HFFc6 (cell line): ENCODE data around the gene ST3GAL3. TPM values are rescaled to one million over a fixed set of nuclear protein-coding genes. Genes with fewer than 3 reads are reported as not detected.

ENCODE experiments used
- DNase-seq: peaks from one replicate; pipeline ENCODE4 v3.0.0-alpha.2; 2018
- H3K27ac Mint-ChIP-seq: 2 replicates; pipeline ENCODE4 v1.8.0; 2020; ENCODE audit warnings: mild to moderate bottlenecking, mixed read lengths
- H3K27me3 Mint-ChIP-seq: 2 replicates; pipeline ENCODE4 v1.8.0; 2021; ENCODE audit warnings: mild to moderate bottlenecking, moderate library complexity, mixed read lengths; ENCODE audit not compliant: insufficient read depth
- H3K36me3 Mint-ChIP-seq: 2 replicates; pipeline ENCODE4 v1.8.0; 2021; ENCODE audit warnings: low read depth, mixed read lengths
- H3K4me1 Mint-ChIP-seq: 2 replicates; pipeline ENCODE4 v1.8.0; 2020; ENCODE audit warnings: low read depth, mixed read lengths
- H3K4me3 Mint-ChIP-seq: 2 replicates; pipeline ENCODE4 v1.8.0; 2020; ENCODE audit warnings: mild to moderate bottlenecking, moderate library complexity, mixed read lengths
- H3K9me3 Mint-ChIP-seq: 2 replicates; pipeline ENCODE4 v1.8.0; 2020; ENCODE audit warnings: mild to moderate bottlenecking, mixed read lengths
- total RNA-seq, 6 experiments: library from RNA; stranded (reverse); fragmentation: NEBNext Ultra II Directional; extraction: Animal tissue kit (Norgen Biotek cat#: 25700); gene quantifications; 2 replicates in 1 of 6; 3 replicates in 5 of 6; pipeline ENCODE4 v1.2.3, GENCODE V29; 2021
- TF ChIP-seq, protein P1 (sequence below): fragments of 200-600 bp; sonication (generic); IDR thresholded peaks from 2 replicates; pipeline ENCODE4 v1.5.0; 2021; ENCODE audit warnings: antibody characterized with exemption, mild to moderate bottlenecking

Gene ST3GAL3
- total RNA-seq, 6 experiments from 2014 or later = 15.2 to 22.3 (median 18.0) TPM

DNA sequence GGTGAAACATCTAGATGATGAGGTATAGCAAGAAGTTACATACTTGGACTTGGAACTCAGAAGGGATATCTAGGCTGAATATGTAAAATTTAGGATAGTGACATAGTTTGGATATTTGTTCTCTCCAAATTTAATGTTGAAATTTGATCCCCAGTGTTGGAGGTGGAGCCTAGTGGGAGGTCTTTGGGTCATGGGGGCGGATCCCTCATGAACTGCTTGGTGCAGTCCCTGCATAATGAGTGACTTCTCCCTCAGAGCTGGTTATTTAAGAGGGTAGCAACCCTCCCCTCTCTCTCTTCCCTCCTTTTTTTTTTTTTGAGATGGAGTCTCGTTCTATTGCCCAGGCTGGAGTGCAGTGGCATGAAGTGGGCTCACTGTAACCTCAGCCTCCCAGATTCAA is 15.5 kb downstream of the ST3GAL3 start:
- TF ChIP-seq, protein P1, sequence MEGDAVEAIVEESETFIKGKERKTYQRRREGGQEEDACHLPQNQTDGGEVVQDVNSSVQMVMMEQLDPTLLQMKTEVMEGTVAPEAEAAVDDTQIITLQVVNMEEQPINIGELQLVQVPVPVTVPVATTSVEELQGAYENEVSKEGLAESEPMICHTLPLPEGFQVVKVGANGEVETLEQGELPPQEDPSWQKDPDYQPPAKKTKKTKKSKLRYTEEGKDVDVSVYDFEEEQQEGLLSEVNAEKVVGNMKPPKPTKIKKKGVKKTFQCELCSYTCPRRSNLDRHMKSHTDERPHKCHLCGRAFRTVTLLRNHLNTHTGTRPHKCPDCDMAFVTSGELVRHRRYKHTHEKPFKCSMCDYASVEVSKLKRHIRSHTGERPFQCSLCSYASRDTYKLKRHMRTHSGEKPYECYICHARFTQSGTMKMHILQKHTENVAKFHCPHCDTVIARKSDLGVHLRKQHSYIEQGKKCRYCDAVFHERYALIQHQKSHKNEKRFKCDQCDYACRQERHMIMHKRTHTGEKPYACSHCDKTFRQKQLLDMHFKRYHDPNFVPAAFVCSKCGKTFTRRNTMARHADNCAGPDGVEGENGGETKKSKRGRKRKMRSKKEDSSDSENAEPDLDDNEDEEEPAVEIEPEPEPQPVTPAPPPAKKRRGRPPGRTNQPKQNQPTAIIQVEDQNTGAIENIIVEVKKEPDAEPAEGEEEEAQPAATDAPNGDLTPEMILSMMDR = no peak
- Mint-ChIP-seq H3K27ac (no peak overlapping the region), H3K4me1 (peaks cover 43% of the 10 kb centered on the region), H3K9me3 (no peaks in the 10 kb centered on the region), H3K4me3 (no peak overlapping the region), H3K27me3 (no peaks in the 10 kb centered on the region; the same call in 1 of the 2 replicates), H3K36me3 (peaks cover 12% of the 10 kb centered on the region)
- no peak for DNase-seq

DNA sequence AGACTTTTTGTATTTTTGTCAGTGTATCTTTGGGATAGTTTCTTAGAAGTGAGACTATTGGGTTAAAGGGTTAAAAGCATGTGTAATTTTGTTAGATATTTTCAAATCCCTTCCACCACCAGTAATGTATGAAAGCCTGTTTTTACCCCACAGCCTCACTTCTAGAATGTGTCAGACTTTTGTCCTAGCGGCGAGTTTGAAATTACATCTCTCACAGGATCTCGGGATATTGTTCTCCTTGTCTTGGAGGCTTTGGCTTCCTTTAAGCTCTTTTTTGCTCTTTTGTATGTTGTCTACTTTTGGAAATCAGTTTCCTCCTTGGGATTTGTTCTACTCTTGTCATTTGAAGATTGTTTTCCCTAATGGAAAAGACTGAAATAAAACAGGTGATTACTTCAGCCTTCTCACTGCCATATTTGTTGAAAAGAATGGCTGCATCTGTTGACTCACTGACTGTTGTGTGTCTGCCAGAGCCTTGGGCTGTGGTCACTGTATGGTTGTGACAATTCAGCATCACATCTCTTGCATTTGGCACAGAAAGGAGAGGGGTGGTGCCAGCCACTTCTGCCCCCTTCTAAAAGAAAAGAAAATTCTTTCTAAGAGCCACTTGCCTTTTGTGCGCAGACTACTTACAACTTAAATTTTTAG is 22.6 kb downstream of the ST3GAL3 start:
- no peak overlapping the region for H3K27ac Mint-ChIP-seq

DNA sequence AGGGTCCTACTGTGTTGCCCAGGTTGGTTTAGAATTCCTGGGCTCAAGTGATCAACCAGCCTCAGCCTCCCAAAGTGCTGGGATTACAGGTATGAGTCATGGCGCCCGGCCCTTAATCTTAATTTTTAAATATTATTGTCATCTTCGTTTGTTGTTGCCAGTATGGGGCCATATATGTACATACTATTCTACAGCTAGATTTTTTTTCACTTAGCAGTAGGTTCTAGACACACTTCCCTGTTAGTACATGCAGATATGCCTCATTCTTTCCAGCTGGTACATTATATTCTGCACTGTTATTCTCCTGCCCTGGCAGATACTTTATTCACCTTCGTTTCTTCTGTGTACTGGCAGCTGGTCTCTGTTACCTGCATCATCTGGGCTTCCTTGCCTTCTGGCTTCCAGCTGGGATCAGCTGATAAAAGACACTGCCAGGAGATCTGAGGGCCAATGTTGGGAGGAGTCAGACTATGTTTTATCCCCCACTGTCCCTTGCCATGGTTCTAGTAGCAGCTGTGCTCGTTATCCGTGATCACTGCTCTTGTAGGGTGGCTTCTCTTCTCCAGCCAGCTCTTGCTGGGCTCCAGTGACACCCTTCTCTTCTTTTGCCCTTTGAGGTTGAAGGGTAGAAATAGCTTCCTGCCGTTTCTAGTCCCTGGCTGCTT is 24.7 kb downstream of the ST3GAL3 start:
- peaks cover 17% of the 10 kb centered on the region; the same call in 1 of the 2 replicates for H3K36me3 Mint-ChIP-seq
- H3K4me1 Mint-ChIP-seq = peaks cover 24% of the 10 kb centered on the region
- no peak overlapping the region for H3K4me3 Mint-ChIP-seq
- DNase-seq = no peak
- H3K9me3 Mint-ChIP-seq = no peaks in the 10 kb centered on the region
- H3K27me3 Mint-ChIP-seq = peaks cover 2% of the 10 kb centered on the region; the same call in 1 of the 2 replicates
- no peak overlapping the region for H3K27ac Mint-ChIP-seq
- TF ChIP-seq, protein P1 = no peak

More for the DNA sequence above, 22.6 kb downstream of the ST3GAL3 start:
- Mint-ChIP-seq H3K9me3 (no peaks in the 10 kb centered on the region), H3K36me3 (0 out of 2 replicates have a peak, but pooled peaks cover 11% of the 10 kb centered on the region), H3K27me3 (peaks cover 2% of the 10 kb centered on the region; the same call in 1 of the 2 replicates), H3K4me1 (peaks cover 25% of the 10 kb centered on the region), H3K4me3 (no peak overlapping the region)
- no peak for DNase-seq
- TF ChIP-seq, protein P1 = peak; percentile 31; the same call in 1 of the 2 replicates

DNA sequence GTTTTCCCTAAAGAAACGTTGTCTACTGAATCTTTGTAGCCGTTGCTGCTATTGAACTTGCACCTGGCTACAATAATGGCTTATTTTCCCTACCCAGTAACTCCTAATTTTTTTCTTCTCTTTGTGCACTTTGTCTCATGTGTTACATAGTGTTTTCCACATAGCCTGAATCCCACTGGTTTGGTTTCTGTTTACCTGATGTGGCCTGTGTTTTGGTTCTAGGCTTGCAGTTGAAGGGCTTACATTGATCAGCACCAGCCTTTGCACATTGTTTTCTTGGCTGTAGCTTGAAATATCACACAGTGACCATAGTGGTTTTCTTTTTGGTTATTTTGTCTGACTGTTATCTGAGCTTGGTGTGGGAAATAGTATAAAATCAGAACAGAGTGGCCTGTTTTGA is 29.5 kb downstream of the ST3GAL3 start:
- Mint-ChIP-seq H3K27me3 (peaks cover 2% of the 10 kb centered on the region; the same call in 1 of the 2 replicates), H3K36me3 (peaks cover 14% of the 10 kb centered on the region), H3K4me1 (peaks cover 8% of the 10 kb centered on the region), H3K27ac (no peak overlapping the region), H3K4me3 (no peak overlapping the region), H3K9me3 (no peaks in the 10 kb centered on the region)
- DNase-seq = no peak
- TF ChIP-seq, protein P1 = no peak

DNA sequence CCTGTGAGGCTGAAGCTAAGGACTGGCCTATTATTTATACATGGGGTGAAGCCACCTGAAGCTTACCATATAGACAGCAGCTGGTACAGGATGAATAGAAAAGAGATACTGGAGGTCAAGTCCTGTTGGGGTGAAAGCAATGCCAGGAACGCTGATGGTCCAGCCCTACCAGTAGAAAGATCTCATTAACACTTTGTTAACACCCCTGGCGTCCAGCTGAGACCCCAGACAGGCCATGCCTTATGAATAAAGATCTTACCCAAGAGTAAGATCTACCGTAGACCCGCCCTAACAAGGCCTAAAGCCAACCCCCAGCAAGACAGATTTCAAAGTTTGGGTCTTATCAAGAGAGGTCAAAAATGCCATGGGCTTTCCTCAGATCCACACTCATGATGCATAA is 34.7 kb downstream of the ST3GAL3 start:
- H3K9me3 Mint-ChIP-seq = no peaks in the 10 kb centered on the region
- H3K36me3 Mint-ChIP-seq = peaks cover 12% of the 10 kb centered on the region
- no peaks in the 10 kb centered on the region for H3K27me3 Mint-ChIP-seq
- H3K4me3 Mint-ChIP-seq = no peak overlapping the region
- no peak for DNase-seq
- no peak overlapping the region for H3K27ac Mint-ChIP-seq
- H3K4me1 Mint-ChIP-seq = no peaks in the 10 kb centered on the region
- TF ChIP-seq, protein P1 = no peak
